Trophoblast cell (in vitro differentiated cells and primary cell): ENCODE data around the gene ERBB2.

Experiments
- DNase-seq, 2 donors: peaks; one replicate each; pipeline ENCODE4 v3.0.0-alpha.2; 2016
- H2AFZ ChIP-seq: 2 replicates; pipeline ENCODE4 v1.6.1; 2013; ENCODE audit warnings: low read length, moderate library complexity, mild to moderate bottlenecking; ENCODE audit not compliant: insufficient read depth, poor library complexity
- H2AK5ac ChIP-seq: 2 replicates; pipeline ENCODE4 v1.6.1; 2013; ENCODE audit warnings: mild to moderate bottlenecking, low read length
- H2BK120ac ChIP-seq: 2 replicates; pipeline ENCODE4 v1.6.1; 2013; ENCODE audit warnings: low read length, mild to moderate bottlenecking, moderate library complexity; ENCODE audit not compliant: insufficient read depth, poor library complexity
- H2BK12ac ChIP-seq: 2 replicates; pipeline ENCODE4 v1.6.1; 2013; ENCODE audit warnings: mild to moderate bottlenecking, low read length, moderate library complexity
- H2BK5ac ChIP-seq: 2 replicates; pipeline ENCODE4 v1.6.1; 2013; ENCODE audit warnings: low read length, low read depth, moderate library complexity, mild to moderate bottlenecking; ENCODE audit not compliant: poor library complexity
- H3K14ac ChIP-seq: 2 replicates; pipeline ENCODE4 v1.6.1; 2013; ENCODE audit warnings: mild to moderate bottlenecking, low read length
- H3K18ac ChIP-seq: 2 replicates; pipeline ENCODE4 v1.6.1; 2013; ENCODE audit warnings: mild to moderate bottlenecking, low read length
- H3K23ac ChIP-seq: 2 replicates; pipeline ENCODE4 v1.6.1; 2013; ENCODE audit warnings: low read length
- H3K27ac ChIP-seq: 2 replicates; pipeline ENCODE4 v1.5.1; 2013; ENCODE audit warnings: low read depth, mild to moderate bottlenecking, inconsistent platforms, low read length, moderate library complexity
- H3K27me3 ChIP-seq: 2 replicates; pipeline ENCODE4 v1.6.1; 2013; ENCODE audit warnings: inconsistent platforms, mild to moderate bottlenecking, low read length, moderate library complexity; ENCODE audit not compliant: insufficient read depth
- H3K36me3 ChIP-seq, 2 experiments: 1 replicate in 1 of 2; 2 replicates in 1 of 2; pipeline ENCODE4 v1.6.1; 2013; ENCODE audit warnings: low read length in 2 of 2, mild to moderate bottlenecking in 2 of 2, moderate library complexity in 1 of 2; ENCODE audit not compliant: insufficient read depth in 2 of 2, control insufficient read depth in 1 of 2
- H3K4ac ChIP-seq: 2 replicates; pipeline ENCODE4 v1.6.1; 2013; ENCODE audit warnings: low read depth, mild to moderate bottlenecking, low read length, moderate library complexity
- H3K4me1 ChIP-seq, 2 experiments: 1 replicate in 1 of 2; 2 replicates in 1 of 2; pipeline ENCODE4 v1.6.1; 2013; ENCODE audit warnings: low read length in 2 of 2, mild to moderate bottlenecking in 2 of 2, moderate library complexity in 1 of 2; ENCODE audit not compliant: insufficient read depth in 2 of 2, control insufficient read depth in 1 of 2
- H3K4me2 ChIP-seq: 2 replicates; pipeline ENCODE4 v1.6.1; 2013; ENCODE audit warnings: inconsistent platforms, mild to moderate bottlenecking, low read length, moderate library complexity
- H3K4me3 ChIP-seq: 2 replicates; pipeline ENCODE4 v1.5.1; 2013; ENCODE audit warnings: mild to moderate bottlenecking, low read depth, low read length, inconsistent platforms
- H3K79me1 ChIP-seq: one replicate; pipeline ENCODE4 v1.6.1; 2013; ENCODE audit warnings: low read length
- H3K79me2 ChIP-seq: 2 replicates; pipeline ENCODE4 v1.6.1; 2013; ENCODE audit warnings: low read length, mild to moderate bottlenecking; ENCODE audit not compliant: control insufficient read depth, insufficient read depth, poor library complexity
- H3K9ac ChIP-seq: 2 replicates; pipeline ENCODE4 v1.6.1; 2013; ENCODE audit warnings: mild to moderate bottlenecking, low read length
- H3K9me3 ChIP-seq: 2 replicates; pipeline ENCODE4 v1.6.1; 2013; ENCODE audit warnings: low read depth, mild to moderate bottlenecking, control low read depth, inconsistent platforms, low read length; ENCODE audit not compliant: insufficient read depth
- H4K12ac ChIP-seq: 2 replicates; pipeline ENCODE4 v1.6.1; 2013; ENCODE audit warnings: low read depth, mild to moderate bottlenecking, low read length, moderate library complexity
- H4K8ac ChIP-seq: 2 replicates; pipeline ENCODE4 v1.6.1; 2013; ENCODE audit warnings: low read depth, mild to moderate bottlenecking, low read length, moderate library complexity
- H4K91ac ChIP-seq: one replicate; pipeline ENCODE4 v1.6.1; 2013; ENCODE audit warnings: low read depth, mild to moderate bottlenecking, low read length, moderate library complexity
- WGBS: extraction: QIAGEN DNeasy Blood & Tissue Kit; methylation state at CpG from one replicate; pipeline ENCODE4 v1.1.7; 2013; ENCODE audit warnings: missing lambda C conversion rate; ENCODE audit not compliant: insufficient read length, insufficient coverage; ENCODE audit errors: extremely low coverage; 5-methylcytosine and 5-hydroxymethylcytosine counted together

The ERBB2 gene

DNA sequence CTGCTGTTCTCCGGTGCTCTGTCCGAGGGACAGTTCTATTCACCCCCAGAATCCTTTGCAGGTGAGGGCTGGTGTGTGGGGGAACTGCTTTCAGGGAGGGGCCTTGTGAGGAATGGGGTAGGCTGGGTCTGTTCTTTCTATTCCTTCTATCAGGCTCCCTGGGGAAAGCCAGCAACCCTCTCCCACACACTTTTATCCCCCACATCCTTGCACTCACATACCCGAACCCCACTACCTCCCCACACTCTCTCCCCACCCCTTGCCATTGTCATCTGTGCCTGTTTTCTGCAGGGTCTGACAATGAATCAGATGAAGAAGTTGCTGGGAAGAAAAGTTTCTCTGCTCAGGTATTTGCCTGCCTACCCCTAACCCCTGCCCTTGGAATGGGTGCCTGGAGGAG, 41.1 kb upstream of the ERBB2 start:
- Histone ChIP-seq H2AK5ac (no peak overlapping the region), H3K14ac (no peak overlapping the region), H3K27me3 (no peaks in the 10 kb centered on the region), H3K27ac (no peak overlapping the region), H3K4ac (no peak overlapping the region), H2BK5ac (no peak overlapping the region), H2BK12ac (no peak overlapping the region), H3K4me1 (peaks cover 0 to 2% of the 10 kb centered on the region in 2 experiments), H2AFZ (no peak overlapping the region), H4K12ac (no peak overlapping the region), H2BK120ac (no peak overlapping the region), H3K18ac (no peak overlapping the region), H4K8ac (no peak overlapping the region), H3K79me2 (no peaks in the 10 kb centered on the region), H3K79me1 (no peaks in the 10 kb centered on the region), H3K9ac (no peak overlapping the region), H3K36me3 (peaks cover 31 to 50% of the 10 kb centered on the region in 2 experiments), H3K4me2 (no peak overlapping the region), H3K23ac (no peak overlapping the region), H3K4me3 (no peak overlapping the region), H4K91ac (no peak overlapping the region), H3K9me3 (peaks cover 1% of the 10 kb centered on the region)
- DNase-seq = no peak
- 100% methylated on average over 1 of the region's 3 CpGs for WGBS

GRCh38 chr17:39659279-39660010, 40.4 kb upstream of the ERBB2 start:
- Histone ChIP-seq H3K79me2 (no peaks in the 10 kb centered on the region), H2BK12ac (no peak overlapping the region), H3K18ac (no peak overlapping the region), H3K4me2 (no peak overlapping the region), H3K27ac (no peak overlapping the region), H3K9ac (no peak overlapping the region), H2BK120ac (no peak overlapping the region), H2AFZ (no peak overlapping the region), H3K9me3 (peaks cover 1% of the 10 kb centered on the region), H4K8ac (no peak overlapping the region), H4K12ac (no peak overlapping the region), H3K4ac (no peak overlapping the region), H3K4me1 (peaks cover 5 to 6% of the 10 kb centered on the region in 2 experiments), H3K79me1 (no peaks in the 10 kb centered on the region), H3K14ac (no peak overlapping the region), H3K36me3 (peaks cover 30 to 50% of the 10 kb centered on the region in 2 experiments), H3K23ac (no peak overlapping the region), H3K4me3 (no peak overlapping the region), H2BK5ac (no peak overlapping the region), H2AK5ac (no peak overlapping the region), H4K91ac (no peak overlapping the region), H3K27me3 (no peaks in the 10 kb centered on the region)
- WGBS = no CpG with 5 or more reads among the region's 15 CpGs
- DNase-seq = no peak

DNA sequence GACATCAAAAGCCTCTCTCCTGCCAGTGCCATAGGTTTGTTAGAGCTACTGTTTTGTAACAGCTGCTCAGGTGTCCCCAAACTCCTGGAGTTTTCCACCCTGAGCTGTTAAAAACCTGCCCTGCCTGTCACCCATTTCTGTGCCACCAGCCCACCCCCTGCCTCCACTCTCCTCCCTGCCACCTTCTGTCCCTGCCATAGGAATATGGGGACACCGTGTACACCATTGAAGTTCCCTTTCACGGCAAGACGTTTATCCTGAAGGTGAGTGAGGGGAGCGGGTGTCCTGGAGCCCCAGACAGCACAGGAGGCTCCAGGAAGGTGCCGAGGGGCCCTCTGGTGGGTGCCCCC, 39.9 kb upstream of the ERBB2 start:
- Histone ChIP-seq H3K36me3 (peaks cover 30 to 50% of the 10 kb centered on the region in 2 experiments), H4K91ac (no peak overlapping the region), H2BK12ac (no peak overlapping the region), H2AK5ac (no peak overlapping the region), H3K4ac (no peak overlapping the region), H3K27ac (no peak overlapping the region), H3K27me3 (no peaks in the 10 kb centered on the region), H3K14ac (no peak overlapping the region), H3K9me3 (peaks cover 1% of the 10 kb centered on the region), H3K4me3 (no peak overlapping the region), H3K9ac (no peak overlapping the region), H3K79me2 (no peaks in the 10 kb centered on the region), H3K23ac (no peak overlapping the region), H4K8ac (no peak overlapping the region), H3K79me1 (no peaks in the 10 kb centered on the region), H2BK120ac (no peak overlapping the region), H3K18ac (no peak overlapping the region), H3K4me2 (no peak overlapping the region), H2BK5ac (no peak overlapping the region), H3K4me1 (peaks cover 5 to 6% of the 10 kb centered on the region in 2 experiments), H2AFZ (no peak overlapping the region), H4K12ac (no peak overlapping the region)
- WGBS = no CpG with 5 or more reads among the region's 5 CpGs
- no peak for DNase-seq

GRCh38 chr17:39660397-39661385, 39.2 kb upstream of the ERBB2 start:
- H3K23ac ChIP-seq = no peak overlapping the region
- H3K4me2 ChIP-seq = no peak overlapping the region
- no peak overlapping the region for H2BK12ac ChIP-seq
- DNase-seq = no peak
- no peak overlapping the region for H3K27ac ChIP-seq
- H3K4me3 ChIP-seq = no peak overlapping the region
- H4K8ac ChIP-seq = no peak overlapping the region
- H3K4ac ChIP-seq = no peak overlapping the region
- no peak overlapping the region for H4K91ac ChIP-seq
- peaks cover 5 to 6% of the 10 kb centered on the region in 2 experiments for H3K4me1 ChIP-seq
- H3K9me3 ChIP-seq = peaks cover 1% of the 10 kb centered on the region
- no peak overlapping the region for H4K12ac ChIP-seq
- H3K79me1 ChIP-seq = no peaks in the 10 kb centered on the region
- no peak overlapping the region for H3K18ac ChIP-seq
- H3K9ac ChIP-seq = no peak overlapping the region
- H2BK5ac ChIP-seq = no peak overlapping the region
- peaks cover 30 to 50% of the 10 kb centered on the region in 2 experiments for H3K36me3 ChIP-seq
- no peak overlapping the region for H3K14ac ChIP-seq
- no peaks in the 10 kb centered on the region for H3K79me2 ChIP-seq
- H2AK5ac ChIP-seq = no peak overlapping the region
- no peak overlapping the region for H2BK120ac ChIP-seq
- H2AFZ ChIP-seq = no peak overlapping the region
- WGBS = no CpG with 5 or more reads among the region's 35 CpGs
- no peaks in the 10 kb centered on the region for H3K27me3 ChIP-seq
